GM19328 (cell line): ENCODE data around the gene RTN4R.

Experiments used
- ATAC-seq: cut with Tn5 transposase; IDR thresholded peaks from one replicate; pipeline ENCODE4 v1.9.1; 2021; ENCODE audit warnings: mild to moderate bottlenecking, moderate library complexity; ENCODE audit not compliant: unreplicated experiment

RTN4R gene

DNA sequence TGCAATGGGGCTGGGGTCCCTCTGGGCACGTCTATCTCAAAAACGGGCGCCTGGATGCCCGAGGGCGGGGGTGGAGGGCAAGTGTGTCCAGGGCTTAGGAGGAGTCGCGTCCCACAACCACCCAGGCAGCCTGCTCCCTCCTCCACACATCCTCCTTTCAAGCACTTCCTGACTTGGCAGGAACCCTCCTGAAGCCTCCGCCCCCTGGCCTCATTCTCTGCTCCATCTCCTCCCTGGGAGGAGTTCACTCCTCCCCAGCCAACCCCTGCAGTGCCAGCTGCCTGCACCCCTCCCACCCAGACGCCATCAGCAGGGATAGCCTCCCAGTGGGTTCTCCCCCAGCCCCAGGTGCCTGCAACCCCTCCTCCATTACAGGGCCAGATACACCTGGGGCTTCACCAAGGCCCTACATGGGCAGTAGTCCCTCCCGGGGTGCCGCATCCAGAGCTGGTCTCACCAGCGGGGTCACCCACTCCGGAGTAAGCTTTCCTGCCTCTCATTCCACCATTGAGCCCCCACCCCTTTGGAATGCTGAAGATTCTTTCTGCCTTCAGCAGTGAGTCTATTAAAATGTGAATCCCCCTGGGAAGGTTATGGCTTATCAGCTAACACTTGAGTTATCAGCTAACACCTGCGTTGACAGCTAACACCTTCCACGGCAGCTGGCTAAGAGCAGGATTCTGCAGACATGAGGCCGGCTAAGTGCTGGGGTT, 24.4 kb downstream of the RTN4R start:
- no peak for ATAC-seq

DNA sequence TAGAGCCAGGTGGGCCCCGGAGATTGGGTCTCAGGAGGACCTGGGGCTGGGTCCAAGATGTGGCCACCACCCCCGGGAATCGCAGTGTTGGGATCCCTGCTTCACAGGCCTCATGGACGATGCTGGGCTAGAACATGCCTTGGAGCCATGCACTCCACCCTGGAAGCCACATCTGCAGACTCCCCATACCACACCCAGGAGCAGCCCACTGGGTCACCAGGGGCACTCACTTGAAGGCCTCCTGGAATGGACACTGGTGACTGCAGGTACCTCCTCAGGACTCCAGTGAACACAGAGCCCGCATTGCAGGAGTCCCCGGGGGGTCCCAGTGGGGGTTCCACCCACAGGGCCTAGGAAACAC, 25.0 kb downstream of the RTN4R start:
- ATAC-seq: no peak

DNA sequence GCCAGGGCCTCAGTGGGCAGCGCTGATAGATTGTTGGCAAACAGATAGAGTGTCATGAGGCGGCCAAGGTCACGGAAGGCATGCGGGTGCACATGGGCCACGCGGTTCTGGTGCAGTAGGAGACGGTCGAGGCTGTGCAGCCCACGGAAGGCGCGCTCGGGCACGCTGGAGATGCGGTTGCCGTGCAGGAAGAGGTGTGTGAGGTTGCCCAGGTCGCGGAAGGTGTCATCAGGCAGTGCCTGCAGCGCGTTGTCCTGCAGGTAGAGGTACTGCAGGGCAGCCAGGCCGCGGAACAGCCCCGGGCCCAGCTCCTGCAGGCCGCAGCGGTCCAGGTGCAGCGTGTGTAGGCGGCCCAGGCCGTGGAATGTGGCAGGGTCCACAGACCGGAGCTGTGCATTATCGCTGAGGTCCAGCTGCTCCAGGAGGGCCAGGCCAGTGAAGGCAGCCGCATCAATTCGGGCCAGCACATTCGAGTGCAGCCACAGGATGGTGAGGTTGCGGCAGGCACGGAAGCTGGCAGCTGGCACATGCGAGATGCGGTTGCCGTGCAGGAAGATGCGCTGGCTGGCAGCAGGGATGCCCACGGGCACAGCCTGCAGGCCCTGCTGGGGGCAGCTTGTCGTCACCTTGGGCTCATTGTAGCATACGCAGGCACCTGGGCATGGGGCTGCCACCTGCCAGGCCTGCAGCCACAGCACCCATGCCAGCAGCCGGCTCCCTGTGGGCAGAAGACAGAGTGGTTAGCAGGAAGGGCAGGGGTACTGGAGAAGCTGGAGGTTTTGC, 25.5 kb downstream of the RTN4R start:
- ATAC-seq: no peak

DNA sequence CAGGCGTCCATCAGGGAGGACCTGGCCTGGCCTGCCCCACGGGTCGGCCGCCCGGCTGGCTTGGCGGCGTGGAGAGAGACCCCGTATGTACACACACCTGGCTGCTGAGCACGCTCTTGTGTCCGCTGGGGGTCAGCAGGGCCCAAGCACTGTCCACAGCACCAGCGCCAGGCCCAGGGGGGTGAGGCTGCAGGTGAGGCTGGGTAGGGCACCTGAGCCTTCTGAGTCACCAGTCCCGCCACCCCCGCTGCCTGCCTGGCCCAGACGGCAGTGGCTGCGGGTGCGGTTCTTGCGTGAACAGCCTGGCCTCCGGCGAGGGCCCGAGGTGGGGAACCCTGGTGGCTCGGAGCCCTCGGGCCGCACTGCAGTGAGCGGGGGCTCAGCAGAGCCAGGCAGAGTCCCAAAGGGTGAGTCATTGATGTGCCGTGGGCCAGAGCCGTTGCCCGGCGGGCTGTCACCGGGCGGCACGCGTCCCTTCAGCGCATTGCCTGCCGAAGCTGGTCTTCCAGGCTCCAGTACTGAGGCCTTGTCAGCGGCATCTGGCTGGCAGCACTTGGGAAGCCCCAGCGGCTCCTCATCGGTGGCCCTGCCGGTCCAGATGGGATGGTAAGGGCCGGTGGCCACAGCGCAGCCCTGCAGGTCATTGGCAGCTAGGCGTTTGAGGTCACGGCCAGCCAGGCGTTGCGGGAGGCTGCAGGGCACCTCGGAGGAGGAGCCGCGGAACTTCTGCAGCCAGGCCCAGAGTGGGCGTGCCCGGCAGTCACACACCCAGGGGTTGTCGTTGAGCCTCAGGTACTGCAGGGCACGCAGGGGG, 26.3 kb downstream of the RTN4R start:
- ATAC-seq: no peak

DNA sequence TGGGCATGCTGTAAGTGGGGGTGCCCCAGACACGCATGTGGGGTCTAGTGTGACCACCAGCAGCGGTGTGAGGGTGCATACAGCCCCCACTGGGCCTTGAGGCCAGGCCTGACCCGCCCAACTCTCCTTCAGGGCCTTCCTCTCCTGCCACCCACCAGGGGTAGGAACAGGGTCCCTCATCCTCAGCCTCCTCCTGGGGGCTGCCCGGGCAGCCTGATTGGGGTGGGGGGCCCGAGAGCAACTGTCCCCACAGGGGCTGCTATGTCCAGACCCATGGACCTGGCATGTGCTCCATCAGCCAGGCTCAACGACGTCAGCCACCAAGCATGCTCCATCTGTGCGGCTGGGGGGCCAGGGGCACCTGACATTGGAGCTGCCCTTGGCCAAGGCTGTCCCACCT, 27.2 kb downstream of the RTN4R start:
- no peak for ATAC-seq

DNA sequence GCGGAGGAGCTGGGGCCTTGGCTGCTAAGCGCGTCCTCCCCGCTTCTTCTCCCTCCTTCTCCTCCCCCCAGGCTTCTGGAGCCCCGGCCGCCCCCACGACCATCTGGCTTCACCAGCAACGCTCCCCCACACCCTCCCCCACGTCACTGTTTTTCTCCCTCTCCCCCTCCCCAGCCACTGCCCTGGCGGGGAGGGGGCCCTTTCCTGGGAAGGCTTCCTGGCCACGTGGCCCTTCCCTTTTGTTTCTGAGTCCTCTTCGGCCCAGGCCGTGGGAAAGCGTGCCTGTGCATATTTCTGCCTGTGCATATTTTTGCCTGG, 27.7 kb downstream of the RTN4R start:
- ATAC-seq: no peak

- no peak for ATAC-seq
Observed at GRCh38 chr22:20239676-20240446, 28.3 kb downstream of the RTN4R start.

- no peak for ATAC-seq
Observed at GRCh38 chr22:20238901-20239675, 29.0 kb downstream of the RTN4R start.

DNA sequence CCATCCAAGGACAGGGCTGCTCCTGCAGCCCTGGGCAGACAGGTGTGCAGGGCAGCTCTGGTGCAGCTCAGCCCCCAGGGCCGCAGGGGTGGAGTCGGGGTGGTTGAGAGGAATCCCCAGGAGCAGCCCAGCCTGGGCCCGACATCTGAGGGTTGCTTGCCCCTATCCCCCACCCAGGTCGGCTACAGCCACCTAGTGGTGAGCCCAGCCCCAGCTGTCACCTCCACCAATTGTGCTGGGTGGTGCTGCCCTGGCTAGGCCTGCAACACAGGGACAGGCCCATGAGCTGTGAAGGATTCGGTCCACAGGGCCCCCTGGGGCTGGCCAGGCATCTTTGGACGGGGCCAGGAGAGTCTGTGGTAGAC, 29.6 kb downstream of the RTN4R start:
- ATAC-seq: no peak

GRCh38 chr22:20237480-20238440, 30.4 kb downstream of the RTN4R start:
- no peak for ATAC-seq

- no peak for ATAC-seq
Observed at GRCh38 chr22:20236052-20236717, 31.9 kb downstream of the RTN4R start.

DNA sequence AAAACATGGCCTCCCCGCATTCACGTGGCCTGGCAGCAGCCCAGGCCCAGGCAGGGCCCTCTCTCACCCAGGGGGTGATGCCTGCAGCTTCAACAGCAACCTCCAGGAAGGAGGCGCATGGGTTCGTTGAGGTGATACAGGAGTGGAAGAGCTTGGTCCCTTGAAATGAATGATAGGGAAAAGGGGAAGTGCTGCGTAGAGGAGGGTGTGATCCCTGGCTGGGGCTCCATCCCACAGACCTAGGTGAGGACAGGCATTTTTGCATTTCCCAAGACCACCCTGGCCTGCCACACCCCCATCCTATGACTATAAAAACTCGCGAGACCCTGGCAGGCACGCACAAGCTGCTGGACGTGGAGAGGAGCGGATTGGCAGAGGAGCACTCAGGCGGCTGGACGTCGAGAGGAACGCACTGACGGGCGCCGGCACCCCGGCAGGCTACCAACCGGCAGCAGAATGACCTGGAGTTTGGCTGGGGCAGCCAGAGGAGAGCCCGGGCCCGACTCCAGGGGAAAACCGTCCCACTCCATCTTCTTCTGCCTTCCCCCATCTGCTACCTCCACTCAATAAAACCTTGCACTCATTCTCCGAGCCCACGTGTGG, 32.6 kb downstream of the RTN4R start:
- ATAC-seq: no peak

GRCh38 chr22:20234760-20235388, 33.2 kb downstream of the RTN4R start:
- ATAC-seq: no peak

DNA sequence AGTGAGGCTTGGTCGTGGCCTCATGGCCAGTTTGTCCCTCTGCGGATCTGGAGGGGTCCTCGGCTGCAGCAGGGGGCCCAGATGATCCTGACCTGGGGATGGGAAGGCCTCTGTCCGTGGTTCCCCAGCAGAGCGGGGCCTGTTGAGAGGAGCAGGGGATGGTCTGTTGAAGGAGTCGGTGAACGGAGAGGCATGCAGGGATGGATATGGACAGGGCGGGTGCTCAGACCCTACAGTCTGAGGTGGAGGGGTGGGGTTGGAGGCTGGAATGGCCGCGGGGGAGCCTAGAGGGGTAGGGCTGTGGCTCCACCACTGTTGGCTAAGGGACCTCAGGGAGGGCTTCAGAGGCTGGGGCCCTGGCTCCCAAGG, 33.8 kb downstream of the RTN4R start:
- ATAC-seq: no peak

- ATAC-seq: no peak
Observed at GRCh38 chr22:20233351-20234313, 34.5 kb downstream of the RTN4R start.

DNA sequence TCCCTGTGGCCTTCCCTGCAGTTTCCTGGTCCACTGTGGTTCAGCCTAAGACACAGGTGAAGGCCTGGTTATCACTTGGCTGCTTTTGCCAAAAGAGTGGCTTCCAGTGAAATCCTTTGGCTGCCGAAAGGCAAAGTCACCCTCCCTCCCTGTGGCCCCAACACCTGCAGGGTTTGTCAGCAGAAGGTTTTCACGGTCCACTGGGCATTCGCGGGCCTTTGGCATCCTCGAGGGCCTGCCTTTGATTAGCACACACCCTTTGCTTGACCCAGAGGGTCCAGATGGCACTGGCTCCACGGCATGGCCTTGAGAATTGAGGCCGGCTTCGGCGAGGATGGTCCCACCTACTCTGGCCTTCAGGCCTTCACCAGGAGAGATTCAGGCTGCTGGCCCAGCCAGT, 35.3 kb downstream of the RTN4R start:
- no peak for ATAC-seq

- no peak for ATAC-seq
Observed at GRCh38 chr22:20232237-20232598, 35.9 kb downstream of the RTN4R start.
